Right forelimb (tissue), 1 donor: ENCODE measurements around the gene LRRFIP1.
A peak's percentile ranks its signal among the peaks of the same experiment; 100 is the strongest.
"Not testable (repeated sequence)": the region's sequence is repeated elsewhere in the genome, so short reads cannot be mapped to it uniquely, and the experiment has no call there.

Source experiments
- DNase-seq: peaks from one replicate; pipeline ENCODE4 v3.0.0-alpha.2; 2018

LRRFIP1 gene, protein sequence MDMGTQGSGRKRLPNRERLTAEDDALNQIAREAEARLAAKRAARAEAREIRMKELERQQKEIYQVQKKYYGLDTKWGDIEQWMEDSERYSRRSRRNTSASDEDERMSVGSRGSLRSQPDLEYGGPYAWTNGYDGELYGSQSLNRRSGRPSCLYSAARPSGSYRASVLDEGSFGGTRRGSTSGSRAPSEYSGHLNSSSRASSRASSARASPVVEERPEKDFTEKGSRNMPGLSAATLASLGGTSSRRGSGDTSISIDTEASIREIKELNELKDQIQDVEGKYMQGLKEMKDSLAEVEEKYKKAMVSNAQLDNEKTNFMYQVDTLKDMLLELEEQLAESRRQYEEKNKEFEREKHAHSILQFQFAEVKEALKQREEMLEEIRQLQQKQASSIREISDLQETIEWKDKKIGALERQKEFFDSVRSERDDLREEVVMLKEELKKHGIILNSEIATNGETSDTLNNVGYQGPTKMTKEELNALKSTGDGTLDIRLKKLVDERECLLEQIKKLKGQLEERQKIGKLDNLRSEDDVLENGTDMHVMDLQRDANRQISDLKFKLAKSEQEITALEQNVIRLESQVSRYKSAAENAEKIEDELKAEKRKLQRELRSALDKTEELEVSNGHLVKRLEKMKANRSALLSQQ

DNA sequence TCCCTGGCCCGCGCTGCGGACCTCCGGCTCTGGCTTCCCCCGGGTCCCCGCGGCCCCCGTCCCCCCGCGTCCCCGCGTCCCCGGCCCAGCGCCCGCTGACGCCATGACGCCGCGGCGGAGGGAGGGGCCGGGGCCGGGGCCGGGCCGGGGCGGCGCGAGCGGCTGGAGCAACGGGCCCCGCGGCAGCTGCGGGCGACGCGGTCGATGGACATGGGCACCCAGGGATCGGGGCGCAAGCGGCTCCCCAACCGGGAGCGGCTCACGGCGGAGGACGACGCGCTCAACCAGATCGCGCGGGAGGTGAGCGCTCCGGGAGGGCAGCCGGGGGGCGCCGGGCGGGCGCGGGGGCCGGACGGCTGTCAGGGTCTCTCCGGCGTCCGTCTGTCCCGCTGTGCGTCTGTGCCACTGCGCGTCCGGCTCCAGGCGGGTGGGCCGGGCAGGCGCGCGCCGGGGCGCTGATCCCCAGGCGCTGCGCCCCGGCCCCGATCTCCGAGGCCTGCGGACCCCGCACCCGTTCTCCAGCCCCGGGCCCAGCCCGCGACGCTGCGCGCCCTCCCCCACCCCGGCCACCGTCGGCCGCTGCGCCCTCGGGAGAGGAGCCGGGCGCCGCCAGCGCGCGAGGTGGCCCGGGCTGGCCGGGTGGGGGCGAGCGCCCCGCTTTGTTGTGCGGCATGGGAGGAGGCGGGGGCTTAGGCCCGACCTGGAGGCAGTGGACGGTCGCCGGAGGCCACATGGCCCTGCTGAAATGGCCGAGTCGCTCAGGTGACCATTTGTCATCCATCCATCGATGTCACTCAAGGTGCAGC lies at the start of gene LRRFIP1:
Gene LRRFIP1 (plus strand): TSS at position 147 of the 806 bp plus-strand sequence. CDS start 58 bp downstream, at position 205.
- DNase-seq: peak; percentile 75

DNA sequence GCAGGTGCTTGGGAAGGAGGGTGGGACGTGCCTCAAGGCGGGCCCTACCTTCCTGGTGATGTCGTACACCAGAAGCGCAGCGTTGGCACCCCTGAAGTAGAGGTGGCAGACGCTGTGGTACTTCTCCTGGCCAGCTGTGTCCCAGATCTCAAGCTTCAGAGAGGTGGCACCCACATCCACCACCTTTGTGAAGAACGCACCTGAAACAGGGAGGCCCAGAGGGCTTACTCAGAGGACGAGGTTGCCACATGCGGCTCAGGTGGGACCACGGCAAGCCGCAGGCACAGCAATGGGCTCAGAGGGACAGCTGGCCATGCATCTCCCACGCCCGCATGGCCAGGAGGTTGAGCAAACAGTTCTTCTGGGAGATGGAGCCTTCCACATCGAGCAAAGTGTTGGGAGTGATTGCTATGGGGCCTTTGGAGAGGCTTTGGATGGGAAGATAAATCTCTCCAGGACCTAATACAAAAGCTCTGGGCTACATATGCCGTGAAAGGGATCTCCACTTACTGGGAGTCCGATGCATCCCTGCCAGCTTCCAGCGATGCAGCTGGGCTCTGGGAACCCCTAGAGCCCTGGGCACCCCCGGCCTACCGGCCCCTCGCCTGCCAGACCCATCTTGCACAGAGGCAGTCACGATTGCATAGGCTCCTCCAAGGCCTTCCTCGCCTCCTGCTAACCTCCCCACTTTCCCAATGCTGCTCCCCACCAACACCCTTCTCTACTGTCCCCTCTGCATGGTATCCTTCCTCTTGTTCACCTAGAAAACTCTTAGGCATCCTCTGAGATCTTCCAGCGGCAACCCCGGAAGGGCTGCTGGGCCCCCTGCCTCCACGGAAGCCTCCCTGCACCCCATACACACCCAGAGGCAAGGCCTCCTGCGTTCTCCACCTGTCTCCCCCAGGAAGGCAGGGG lies 49.2 kb upstream of the LRRFIP1 start:
- DNase-seq: no peak

DNA sequence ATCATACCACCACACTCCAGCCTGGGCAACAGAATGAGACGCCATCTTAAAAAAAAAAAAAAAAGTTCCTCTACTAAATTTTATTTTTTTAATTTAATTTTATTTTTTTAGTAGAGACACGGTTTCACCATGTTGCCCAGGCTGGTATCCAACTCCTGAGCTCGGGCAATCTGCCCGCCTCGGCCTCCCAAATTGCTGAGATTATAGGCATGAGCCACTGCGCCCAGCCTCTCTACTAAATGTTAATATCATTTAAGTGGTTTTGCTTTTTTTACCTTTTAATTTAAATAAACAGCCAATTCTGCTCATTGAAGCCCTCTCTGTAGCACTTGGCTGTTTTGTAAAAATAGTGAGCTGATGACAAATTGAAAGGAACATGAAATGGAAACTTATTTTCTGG lies 46.1 kb upstream of the LRRFIP1 start:
- no peak for DNase-seq

DNA sequence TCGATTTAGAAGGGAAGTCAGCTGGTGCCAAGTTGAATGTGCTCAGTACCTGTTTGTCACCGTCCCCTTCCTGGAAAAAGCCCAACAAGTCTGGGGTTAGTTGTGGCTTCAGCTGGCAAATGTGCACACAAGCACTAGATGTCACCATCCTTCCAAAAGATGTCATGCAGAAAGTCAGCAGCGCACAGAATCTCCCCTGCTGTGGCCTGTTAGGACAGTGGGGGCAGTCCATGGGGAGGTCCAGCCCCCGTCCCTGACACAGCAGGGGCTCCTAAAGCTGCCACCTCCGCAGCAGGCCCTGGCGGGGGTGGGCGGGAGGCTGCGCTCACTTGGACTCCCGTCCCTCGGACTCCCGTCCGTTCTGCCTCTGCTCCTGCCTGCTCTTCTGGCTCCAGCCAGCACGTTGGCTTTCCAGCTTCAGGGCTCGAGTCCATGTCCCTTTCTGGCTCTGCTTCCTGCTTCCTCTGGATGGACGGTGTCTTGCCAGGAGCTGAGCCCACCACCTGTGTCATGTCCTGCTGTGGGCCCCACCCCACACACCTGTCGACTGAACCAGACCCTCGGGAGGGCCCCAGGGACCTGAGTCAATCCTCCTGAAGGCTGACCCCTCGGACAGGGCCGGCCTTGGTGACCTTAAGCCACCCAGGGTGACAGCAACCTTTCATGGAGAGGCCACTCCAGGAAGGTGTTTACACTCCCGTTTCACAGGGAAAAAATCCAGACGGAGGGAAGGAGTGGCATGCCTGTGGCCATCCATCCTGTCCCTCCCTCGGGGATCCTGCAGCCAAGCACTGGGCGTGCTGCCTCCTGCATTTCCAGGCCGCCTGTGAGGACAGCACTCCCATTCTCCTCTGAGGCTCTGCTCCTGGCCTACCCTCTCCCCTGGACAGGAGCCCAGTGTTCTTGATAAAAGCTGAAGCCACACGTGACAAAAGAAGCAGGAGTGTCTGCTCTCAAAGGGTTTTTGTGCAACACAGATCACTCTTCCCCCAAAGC lies 45.3 kb upstream of the LRRFIP1 start:
- peak; percentile 78 for DNase-seq

DNA sequence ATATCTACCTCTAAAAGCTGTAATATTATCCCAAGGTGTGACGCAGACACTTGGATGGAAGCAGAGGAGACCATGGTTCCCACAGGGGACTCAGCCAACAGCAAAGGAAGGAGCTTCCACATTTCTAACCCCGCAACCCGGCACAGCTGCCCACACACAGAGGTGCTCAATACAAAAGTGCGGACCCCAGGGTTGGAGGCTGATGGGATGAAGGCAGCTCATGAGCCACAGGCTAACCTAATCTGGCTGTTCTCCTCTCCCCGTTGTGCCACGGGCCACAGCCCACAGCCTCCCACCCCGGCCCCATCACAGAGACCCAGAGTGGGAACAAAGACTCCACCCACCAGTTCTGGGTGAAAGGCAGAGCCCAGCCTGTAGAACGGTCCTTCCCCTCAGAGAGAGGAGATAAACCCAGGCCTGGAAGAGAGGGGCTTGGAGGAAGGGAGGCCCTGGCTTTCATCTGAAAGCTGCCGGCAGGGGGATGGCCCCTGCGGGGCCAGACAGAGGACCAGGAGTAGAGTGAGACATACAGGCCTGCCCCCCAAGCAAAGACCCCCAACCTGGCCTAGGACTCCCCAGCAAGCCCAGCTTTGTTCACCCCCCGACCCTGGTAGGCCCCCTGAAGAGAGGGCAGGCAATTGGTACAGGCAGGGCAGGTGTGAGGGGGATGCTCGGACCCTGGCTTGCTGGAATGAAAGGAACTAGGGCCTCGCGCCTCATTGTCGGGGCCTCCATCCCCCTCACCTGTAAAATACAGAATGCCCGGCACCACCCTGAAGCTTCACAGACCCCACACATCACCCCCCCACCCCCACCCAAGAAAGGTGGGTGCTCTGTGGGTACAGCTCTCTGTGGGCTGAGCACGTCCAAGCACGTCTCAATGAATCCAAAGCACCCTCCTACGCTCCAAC lies 43.7 kb upstream of the LRRFIP1 start:
- DNase-seq: no peak

DNA sequence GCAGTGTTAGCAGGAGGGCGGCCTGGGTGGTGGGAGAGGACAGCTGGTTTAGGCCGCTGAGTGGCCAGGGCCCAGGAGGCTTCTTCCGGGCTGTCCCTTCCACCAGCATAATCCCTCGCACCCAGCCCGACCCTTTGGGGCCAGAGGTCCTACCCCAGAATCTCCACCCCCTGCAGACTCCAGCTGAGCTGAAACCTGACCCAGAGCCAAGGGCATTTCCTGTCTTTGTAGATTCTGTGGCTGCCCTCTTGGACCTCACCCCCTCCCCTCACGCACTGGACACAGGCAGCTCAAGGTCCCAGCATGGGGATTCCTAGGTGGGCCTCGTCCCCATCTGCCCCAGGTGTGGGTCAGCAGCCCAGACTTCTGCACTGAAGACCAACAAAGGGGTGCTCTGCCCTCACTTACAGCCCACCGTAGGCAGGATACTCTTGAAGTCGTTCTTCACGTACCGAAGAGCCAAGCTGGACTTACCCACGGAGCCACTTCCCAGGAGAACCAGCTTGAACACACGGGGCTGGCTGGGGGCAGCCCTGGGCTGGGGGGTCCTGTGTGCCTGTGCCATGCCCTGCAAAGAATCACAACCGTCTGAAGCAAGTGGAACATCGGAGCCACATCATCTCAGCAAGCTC lies 41.7 kb upstream of the LRRFIP1 start:
- DNase-seq: no peak

DNA sequence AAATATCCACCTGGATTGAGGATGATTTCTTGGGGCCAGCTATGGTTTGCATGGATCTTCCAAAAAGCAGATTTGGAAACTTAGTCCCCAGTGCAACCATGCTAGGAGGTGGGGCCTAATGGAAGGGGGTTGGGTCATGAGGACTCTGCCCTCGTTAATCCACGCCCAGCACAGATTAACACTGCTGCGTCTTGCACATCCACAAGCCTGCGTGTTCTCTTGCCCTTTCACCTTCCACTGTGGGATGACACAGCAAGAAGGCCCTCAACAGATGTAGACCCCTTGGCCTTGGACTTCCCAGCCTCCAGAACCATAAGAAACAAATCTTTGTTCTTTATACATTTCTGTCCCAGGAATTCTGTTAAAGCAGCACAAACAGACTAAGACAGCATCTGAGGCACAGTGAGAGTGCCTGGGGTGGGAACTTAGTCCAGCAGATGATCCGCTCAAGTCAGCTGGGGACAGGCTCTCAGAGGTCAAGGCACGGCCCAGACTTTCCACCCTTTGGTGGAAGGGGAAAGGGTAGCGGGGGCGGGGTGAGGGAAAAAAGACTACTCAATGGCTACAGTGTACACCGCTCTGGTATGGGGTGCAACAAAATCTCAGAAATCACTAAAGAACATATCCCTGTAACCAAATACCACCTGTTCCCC lies 39.2 kb upstream of the LRRFIP1 start:
- no peak for DNase-seq

DNA sequence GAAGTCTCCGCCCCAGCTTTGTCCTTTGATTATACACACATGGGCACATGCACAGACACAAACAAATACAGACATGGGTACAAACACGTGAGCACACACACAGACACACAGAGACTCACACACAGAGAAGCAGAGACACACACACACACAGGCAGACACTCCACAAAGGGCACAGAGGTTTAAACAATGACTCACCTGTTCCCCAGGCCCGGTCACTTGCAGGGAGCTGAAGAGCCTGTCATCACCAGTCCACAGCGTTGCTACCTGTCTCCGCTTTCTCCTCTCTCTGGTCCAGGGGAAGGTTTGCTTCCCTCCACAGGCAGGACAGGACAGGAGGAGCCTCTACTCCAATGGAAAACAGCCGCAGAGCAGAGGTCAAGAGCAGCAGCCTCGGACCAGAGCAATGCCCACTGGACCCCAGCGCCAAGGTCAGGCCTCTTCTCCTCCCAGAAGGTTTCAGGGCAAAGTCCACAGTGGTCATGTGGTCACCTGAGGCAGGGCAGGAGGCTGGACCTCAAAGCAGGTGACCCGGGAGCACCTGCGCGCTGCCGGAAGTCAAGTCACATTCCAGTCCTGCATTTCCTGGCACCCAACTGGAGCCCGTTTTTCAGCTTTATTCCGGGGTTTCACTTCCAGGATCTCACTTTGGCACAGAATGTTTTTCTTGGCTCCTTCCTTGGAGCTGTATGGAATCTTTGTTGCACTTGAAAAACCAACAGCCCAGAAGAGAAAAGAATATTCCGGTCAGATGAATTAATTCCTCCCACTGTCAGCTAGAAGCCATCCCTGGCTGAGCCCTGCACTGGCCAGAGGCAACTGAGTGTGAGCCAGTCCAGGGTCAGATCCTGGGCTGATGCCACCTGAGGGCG lies 36.9 kb upstream of the LRRFIP1 start, which contains the start of gene RAB17:
Gene RAB17 (minus strand): TSS at position 463 of the 869 bp plus-strand sequence. CDS start 4,580 bp downstream, outside the sequence.
- DNase-seq: no peak

DNA sequence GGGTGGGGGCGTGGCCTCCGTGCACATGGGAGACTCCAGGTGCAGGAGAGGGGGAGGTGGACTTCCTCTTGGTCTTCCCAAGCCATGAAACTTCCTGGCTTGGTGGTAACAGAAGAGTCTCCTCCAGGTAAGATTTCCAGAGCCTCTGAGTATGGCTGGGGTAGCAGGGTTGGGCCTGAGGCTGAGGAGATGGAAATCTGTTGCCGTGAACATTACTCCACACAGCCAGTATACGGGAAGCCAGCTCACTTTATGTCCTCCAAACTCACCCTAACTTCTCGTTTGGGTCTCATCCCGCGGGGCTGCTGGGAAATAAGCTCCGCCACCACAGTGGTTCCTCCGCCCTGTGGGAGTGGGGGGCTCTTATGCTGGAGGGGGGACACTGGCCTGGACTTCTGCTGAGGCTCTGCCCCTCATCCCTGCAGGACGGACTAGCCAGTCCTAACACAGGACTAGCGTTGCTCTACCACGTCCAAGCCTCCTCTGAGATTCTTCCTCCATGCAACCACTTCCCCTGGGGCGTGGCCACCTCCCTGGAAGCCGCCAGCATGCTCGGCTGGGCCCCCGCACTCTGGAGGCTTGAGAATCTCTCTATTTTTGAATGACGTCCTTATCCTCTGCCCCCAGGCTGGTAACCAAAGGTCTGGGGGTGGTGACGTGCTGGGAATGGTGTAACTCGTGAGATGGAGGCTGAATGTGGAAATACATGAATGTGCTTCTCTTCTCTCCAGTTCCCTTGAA lies 36.1 kb upstream of the LRRFIP1 start:
- DNase-seq: no peak

DNA sequence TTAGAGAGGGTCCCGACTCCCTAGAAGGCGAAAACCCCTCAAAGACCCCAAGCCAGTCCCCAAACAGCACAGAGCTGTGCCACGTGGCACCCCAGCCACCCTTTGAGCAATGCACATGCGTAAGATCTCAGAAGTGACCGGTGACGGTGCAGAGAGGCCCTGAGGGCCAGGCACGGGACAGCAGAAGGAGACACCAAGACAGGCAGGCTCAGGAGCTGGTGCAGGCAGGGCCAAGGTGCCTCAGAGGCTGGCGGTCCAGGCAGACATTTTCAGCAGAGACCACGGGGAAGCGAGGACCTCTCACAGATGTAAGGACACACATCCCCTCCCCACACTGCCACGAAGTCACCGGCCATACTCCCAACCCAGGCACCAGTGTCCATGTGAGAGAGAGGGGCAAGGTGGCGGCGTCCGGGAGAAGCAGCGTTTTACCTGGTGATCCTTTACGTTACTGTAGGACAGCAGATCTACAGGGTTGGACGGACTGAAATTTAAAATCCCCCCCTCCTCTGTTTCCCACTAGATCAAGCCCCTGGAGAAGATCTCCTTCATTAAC lies 34.9 kb upstream of the LRRFIP1 start:
- DNase-seq: no peak

DNA sequence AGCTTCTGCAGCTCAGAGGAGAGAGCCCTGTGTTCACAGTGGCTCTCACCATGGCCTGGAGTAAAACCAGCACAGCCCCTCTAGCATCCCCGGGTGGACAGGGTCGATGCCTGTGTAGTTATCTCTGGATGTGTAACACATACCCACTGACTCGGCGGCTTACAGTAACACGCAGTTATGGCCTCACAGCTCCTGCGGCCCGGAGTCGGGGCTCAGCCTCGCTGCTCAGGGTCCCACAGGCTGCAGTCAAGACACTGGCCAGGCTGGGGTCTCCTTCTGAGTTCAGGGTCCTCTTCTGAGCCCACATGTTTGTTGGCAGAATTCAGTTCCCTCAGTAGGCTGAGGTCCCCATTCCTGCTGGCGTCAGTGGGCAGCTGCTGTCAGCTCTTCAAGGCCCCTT lies 34.4 kb upstream of the LRRFIP1 start:
- no peak for DNase-seq

DNA sequence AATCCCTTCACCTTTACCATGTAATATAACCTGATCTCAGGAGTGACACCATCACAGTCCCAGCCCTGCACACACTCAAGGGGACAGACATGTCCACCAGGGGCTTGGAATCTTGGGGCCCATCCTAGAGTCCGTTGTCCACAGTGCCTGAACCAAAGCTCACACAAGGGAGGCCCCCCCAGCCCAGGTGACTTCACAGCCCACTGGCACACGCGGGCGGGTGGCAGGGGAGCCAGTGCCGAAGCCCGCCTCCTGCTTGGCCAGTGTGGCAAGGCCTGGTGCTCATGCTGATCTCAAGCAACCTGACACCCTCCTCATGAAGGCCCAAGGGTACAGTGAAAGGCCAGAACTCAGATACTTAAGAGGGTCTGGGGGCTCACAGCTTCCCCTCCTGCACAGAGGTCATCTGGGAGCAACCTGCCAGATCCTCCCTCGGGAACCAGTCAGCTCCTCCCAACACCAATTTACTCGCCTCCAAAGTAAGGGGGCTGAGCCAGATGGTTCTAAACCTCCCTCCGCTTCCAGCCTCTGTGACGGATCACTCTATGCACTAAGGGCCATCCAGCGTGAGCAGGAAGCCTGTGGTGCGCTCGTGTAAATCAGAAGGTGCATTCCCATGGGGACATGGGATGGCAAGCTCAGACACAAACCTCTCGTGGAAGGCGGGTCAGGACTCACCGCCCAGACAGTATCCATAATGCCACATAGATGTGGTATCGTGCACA lies 33.6 kb upstream of the LRRFIP1 start:
- no peak for DNase-seq

DNA sequence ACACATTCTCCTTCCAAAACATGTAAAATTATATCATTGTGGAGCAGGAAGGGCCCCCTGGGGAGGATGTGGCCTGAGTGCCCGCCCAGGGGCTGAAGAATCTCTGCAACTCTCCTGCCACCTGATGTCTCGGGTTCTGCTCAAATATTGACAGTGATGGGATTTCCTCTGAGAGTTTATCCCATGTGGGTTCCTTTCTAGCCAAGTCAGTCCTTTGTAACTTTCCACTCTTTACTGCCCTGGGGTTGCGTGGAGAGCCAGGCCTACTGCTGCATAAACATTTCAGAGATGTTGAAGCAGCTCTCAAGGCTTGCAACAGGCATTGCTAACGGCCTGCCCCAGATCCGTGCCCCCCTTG lies 32.9 kb upstream of the LRRFIP1 start:
- no peak for DNase-seq

DNA sequence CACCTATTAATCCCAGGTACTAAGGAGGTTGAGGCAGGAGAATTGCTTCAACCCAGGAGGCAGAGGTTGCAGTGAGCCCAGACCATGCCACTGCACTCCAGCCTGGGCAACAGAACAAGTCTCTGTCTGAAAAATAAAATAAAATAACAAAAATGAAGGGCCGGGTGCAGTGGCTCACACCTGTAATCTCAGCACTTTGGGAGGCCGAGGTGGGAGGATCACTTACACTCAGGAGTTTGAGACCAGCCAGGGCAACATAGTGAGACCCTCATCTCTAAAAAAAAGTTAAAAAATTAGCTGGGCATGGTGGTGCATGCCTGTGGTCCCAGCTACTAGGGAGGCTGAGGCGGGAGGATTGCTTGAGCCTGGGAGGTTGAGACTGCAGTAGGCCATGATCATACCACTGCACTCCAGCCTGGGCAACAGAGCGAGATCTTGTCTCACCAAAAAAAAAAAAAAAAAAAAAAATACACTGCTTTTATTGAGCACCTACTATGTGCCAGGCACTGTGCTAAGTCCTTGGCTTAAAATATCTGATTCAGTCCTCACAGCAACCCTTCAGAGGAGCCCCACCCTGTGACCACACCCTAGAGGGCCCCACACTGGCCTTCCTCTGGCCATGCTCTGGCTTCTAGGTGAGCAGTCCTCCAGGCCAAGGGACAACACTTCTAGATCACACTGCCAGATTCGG lies 31.4 kb upstream of the LRRFIP1 start:
- not testable (repeated sequence) for DNase-seq

DNA sequence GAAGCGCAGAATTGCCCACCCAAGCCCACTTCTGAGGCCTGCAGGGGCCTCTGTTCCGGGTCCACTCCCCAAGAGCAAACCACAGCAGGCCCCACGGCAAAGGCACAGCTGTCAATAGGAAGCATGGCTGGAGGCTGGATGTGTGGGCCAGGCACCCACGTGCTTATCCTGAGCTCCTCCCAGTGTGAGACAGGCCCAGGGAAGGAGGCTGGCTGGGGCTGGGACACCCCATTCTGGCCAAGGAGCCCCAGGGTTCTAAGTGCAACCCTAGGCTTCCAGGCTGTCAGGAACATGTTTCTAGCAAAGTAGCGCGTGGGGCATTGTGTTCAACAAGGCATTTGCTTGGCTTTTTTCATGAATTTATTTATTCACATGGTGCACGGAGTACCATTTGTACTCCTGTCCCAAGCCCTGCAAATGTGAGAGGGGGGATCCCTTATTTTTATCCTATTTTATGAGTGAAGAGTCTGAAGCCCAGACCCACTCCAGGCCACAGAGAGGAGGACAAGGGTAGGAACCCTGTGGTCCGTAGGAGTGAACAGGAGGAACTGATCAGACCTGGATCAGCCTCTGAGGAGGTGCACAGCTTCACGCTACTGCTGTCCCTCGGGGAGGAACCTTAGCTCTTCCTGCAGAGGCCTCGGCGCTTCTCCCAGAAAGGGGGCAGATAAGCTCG lies 30.7 kb upstream of the LRRFIP1 start:
- no peak for DNase-seq
